Activated CD4-positive, alpha-beta memory T cell treated with anti-CD3 and anti-CD28 coated beads for 36 hours (primary cell): ENCODE measurements around the gene SMYD3. TPM values are rescaled to one million over a fixed set of nuclear protein-coding genes. Genes with fewer than 3 reads are reported as not detected.

Experiments used
- CTCF ChIA-PET: fragments of 350-600 bp; sonication (Branson Sonifier 250); formaldehyde crosslinking; loops from one replicate; lab custom pipeline; 2021; ENCODE audit warnings: antibody characterized with exemption, inconsistent platforms; lab: Charles Lee
- POLR2A ChIA-PET: fragments of 350-600 bp; sonication (Branson Sonifier 250); formaldehyde crosslinking; loops from one replicate; lab custom pipeline; 2021; ENCODE audit warnings: antibody characterized with exemption; lab: Charles Lee
- DNase-seq: peaks from one replicate; pipeline ENCODE4 v3.0.0-alpha.2; 2020
- H3K27ac Mint-ChIP-seq: one replicate; pipeline ENCODE4 v1.8.0; 2021; ENCODE audit warnings: mixed read lengths
- H3K27me3 Mint-ChIP-seq: one replicate; pipeline ENCODE4 v1.8.0; 2021; ENCODE audit warnings: mixed read lengths
- H3K36me3 Mint-ChIP-seq: one replicate; pipeline ENCODE4 v1.8.0; 2021; ENCODE audit warnings: mixed read lengths
- H3K4me1 Mint-ChIP-seq: one replicate; pipeline ENCODE4 v1.8.0; 2021; ENCODE audit warnings: low read depth, mixed read lengths
- H3K4me3 Mint-ChIP-seq: one replicate; pipeline ENCODE4 v1.8.0; 2021; ENCODE audit warnings: mild to moderate bottlenecking, mixed read lengths
- H3K9me3 Mint-ChIP-seq: one replicate; pipeline ENCODE4 v1.8.0; 2021; ENCODE audit warnings: mixed read lengths
- intact Hi-C: fragments of 100-400 bp; cut with micrococcal nuclease; formaldehyde crosslinking; loops from one replicate; pipeline ENCODE4 v1.15.1; 2023
- total RNA-seq, 2 experiments: library from RNA; stranded (reverse); gene quantifications; one replicate each; pipeline ENCODE4 v1.2.3, GENCODE V29; 2021

Gene SMYD3
- total RNA-seq, 2 experiments from 2014 or later: 16.6 to 20.2 TPM

DNA sequence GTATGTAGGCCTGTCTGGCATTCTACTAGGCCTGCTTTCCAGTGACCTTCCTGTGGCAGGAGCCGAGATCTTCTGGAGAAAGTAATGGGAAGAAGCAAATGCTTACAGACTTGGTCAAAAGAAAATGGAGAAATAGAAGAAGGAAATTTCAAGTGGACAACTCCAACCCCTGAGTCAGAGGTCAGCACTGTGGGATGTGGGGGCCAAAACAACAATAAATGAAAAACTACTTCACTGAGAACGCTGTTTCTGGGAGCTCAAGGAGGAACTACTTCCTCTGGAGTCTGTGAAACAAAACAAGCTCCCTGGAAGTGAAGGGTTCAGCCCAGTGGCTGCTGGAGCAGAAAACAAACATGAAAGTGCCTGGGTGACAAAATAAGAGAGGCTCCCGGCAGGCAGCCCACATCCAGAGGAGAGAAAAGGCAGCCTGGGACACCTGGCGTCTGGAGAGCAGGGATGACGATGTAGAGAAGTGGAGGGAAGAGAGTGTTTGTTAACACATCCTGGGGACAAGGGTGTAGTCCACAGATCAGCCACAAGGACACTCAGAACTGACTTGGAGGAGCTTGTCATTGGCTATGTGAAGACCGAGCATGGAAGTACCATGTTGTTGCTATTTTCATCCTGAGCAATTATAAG lies 355.2 kb downstream of the SMYD3 start:
- intact Hi-C loops: no loop called here
- DNase-seq: no peak
- Mint-ChIP-seq H3K27me3 (no peaks in the 10 kb centered on the region), H3K9me3 (peaks cover 7% of the 10 kb centered on the region), H3K27ac (no peak overlapping the region), H3K36me3 (peaks cover 16% of the 10 kb centered on the region), H3K4me1 (no peaks in the 10 kb centered on the region), H3K4me3 (no peak overlapping the region)
- ChIA-PET POLR2A (no interaction called here), CTCF (no interaction called here)

DNA sequence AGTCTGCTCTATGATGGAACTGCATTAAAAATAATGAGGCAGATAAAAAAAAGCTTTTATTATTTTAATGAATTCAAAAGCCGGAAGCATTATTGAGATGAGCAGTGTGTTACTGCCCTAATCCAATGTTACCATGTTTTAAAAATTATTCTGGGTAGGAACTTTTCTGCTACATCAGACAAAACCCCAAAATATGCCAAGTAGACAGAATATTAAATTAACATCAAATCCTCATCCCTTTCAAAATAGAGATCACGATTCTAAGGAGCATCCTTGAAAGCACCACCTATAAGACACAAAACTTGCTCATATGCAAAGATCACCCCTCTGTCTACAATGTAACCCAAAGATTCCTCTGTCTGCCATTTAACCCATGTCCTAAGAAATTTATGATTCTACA lies 357.5 kb downstream of the SMYD3 start:
- no peak for DNase-seq
- Mint-ChIP-seq H3K36me3 (peaks cover 16% of the 10 kb centered on the region), H3K4me3 (no peak overlapping the region), H3K4me1 (no peaks in the 10 kb centered on the region), H3K27ac (no peak overlapping the region), H3K9me3 (peaks cover 7% of the 10 kb centered on the region), H3K27me3 (no peaks in the 10 kb centered on the region)
- CTCF ChIA-PET: no interaction called here
- intact Hi-C loops: no loop called here
- POLR2A ChIA-PET: no interaction called here

DNA sequence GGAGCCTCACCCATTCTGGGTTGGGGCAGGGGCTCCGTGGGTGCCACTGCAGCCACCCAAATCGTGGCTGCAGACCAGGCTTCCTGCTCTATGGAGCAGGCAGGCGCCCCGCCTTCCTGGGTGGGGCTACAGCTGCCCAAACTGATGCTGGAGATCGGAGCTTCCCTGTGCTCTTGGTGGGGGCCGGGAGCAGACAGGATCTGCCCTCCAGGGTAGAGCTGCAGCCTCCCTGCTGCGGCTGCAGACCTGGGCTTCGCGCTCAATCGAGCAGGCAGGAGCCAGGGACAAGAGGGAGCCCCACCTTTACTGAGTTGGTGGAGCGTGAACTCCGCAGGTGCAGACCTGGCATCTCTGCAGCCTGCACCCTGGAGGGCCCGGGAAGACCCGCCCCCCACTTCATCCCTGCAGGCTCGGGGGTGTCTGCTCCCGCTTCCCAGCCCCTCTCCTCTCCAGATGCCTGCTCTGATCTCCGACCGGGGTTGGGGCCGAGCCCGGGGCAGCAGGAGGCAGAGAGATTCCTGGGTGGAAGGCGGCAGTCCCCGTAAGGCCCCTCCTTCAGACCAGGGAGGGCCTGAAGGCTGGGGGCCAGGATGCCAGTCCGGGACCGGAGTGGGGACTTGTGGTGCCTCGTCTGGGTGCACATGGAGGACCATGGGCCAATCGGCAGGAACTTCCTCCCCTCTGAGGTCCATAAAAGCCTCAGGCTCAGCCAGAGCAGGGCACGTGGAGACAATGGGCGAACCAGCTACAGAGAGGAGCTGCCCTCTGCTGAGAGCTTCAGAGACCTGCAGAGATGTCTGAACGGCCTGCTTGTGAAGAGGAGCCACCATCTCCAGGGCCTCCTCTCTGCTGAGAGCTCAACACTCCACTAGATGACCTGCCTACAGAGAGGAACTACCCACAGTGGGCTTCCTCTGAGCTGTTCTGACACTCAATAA lies 359.3 kb downstream of the SMYD3 start:
- H3K4me1 Mint-ChIP-seq: no peaks in the 10 kb centered on the region

DNA sequence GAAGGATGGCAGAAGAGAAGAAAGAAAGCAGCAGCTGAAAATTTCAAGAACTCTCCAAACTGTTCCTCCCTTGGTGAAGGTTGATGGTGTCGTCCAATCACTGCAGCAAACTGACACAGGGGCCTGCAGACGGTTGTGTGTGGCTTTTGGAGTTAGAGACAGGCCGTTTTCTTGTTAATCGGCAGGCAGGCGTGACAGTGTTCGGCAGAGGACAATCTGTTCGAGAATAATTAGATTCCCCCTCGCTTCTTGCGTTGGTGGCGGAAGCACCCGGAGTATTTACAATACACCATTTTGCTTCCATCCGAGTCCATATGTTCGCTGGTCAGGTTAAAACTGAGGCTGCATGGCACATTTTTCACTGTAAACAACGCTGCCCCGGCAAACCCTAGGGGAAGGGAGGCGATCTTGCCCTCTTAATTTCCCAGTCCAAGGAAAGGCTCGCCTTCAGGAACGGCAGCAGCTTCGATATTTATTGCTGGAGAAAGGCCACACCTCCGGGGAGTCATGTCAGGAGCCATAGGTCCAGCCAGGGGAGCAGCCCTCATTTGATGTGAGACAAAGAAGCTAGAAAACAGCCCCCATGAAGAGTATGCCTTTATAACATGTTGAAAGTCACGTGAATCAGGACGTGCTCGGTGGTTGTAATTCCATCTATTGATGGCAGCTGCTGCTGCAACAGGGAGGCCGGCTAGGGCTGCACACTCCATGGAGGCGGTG lies 360.1 kb downstream of the SMYD3 start:
- Mint-ChIP-seq H3K27ac (no peak overlapping the region), H3K4me1 (no peaks in the 10 kb centered on the region), H3K9me3 (peaks cover 7% of the 10 kb centered on the region), H3K27me3 (no peaks in the 10 kb centered on the region), H3K36me3 (peaks cover 16% of the 10 kb centered on the region), H3K4me3 (no peak overlapping the region)
- POLR2A ChIA-PET: no interaction called here
- DNase-seq: no peak
- CTCF ChIA-PET: no interaction called here
- intact Hi-C loops: no loop called here

More for the DNA sequence above, 359.3 kb downstream of the SMYD3 start:
- no peak overlapping the region for H3K27ac Mint-ChIP-seq
- peaks cover 16% of the 10 kb centered on the region for H3K36me3 Mint-ChIP-seq
- peaks cover 7% of the 10 kb centered on the region for H3K9me3 Mint-ChIP-seq
- intact Hi-C loops: no loop called here
- ChIA-PET POLR2A (no interaction called here), CTCF (no interaction called here)
- no peak for DNase-seq
- H3K4me3 Mint-ChIP-seq: no peak overlapping the region
- no peaks in the 10 kb centered on the region for H3K27me3 Mint-ChIP-seq

DNA sequence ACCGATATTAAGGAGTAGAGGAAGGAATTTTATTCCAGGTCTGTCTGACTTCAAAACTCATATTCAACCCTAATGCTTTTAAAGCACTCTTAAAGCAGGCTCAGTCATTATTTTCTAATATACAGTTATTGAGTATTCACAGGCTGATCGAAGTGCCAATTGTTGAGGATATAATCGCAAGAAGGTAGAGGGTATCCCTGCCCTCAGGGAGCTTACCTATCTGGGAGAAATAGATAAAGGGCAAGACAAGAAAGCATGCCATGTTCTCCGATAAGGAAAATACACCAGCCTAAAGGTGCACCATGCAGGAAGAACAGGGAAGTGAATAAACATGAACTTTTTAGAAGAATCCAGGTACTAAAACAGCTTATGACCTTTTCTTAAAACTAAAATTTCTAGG lies 361.2 kb downstream of the SMYD3 start:
- DNase-seq: no peak
- peaks cover 16% of the 10 kb centered on the region for H3K36me3 Mint-ChIP-seq
- H3K27ac Mint-ChIP-seq: no peak overlapping the region
- no peaks in the 10 kb centered on the region for H3K4me1 Mint-ChIP-seq
- no peaks in the 10 kb centered on the region for H3K27me3 Mint-ChIP-seq
- ChIA-PET CTCF (no interaction called here), POLR2A (no interaction called here)
- intact Hi-C loops: no loop called here
- H3K4me3 Mint-ChIP-seq: no peak overlapping the region
- peaks cover 7% of the 10 kb centered on the region for H3K9me3 Mint-ChIP-seq

DNA sequence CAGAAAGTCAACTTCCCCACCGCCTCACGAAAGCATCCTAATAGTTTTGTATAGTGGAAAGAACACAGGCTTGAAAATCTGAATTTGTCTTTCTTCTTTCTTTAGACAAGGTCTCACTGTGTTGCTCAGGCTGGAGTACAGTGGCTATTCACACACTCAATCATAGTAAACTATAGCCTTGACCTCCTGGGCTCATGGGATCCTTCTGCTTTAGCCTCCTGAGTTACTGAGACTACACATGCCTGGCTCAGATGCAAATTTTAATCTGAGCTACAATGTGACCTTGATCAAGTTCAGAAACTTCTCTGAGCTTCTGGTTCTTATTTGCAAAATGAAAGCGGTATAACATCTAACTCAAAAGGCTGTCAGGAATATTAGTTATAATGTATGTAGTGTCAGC lies 362.1 kb downstream of the SMYD3 start:
- intact Hi-C loops: no loop called here
- CTCF ChIA-PET: interaction anchor here (1.0 kb wide), 1 partner anchor 9 kb away, joined by 3 read pairs; no protein-coding TSS in a partner anchor
- H3K9me3 Mint-ChIP-seq: peaks cover 7% of the 10 kb centered on the region
- H3K4me1 Mint-ChIP-seq: peaks cover 4% of the 10 kb centered on the region
- H3K4me3 Mint-ChIP-seq: no peak overlapping the region
- POLR2A ChIA-PET: no interaction called here
- H3K27me3 Mint-ChIP-seq: no peaks in the 10 kb centered on the region
- H3K36me3 Mint-ChIP-seq: peaks cover 13% of the 10 kb centered on the region
- no peak overlapping the region for H3K27ac Mint-ChIP-seq
- no peak for DNase-seq

DNA sequence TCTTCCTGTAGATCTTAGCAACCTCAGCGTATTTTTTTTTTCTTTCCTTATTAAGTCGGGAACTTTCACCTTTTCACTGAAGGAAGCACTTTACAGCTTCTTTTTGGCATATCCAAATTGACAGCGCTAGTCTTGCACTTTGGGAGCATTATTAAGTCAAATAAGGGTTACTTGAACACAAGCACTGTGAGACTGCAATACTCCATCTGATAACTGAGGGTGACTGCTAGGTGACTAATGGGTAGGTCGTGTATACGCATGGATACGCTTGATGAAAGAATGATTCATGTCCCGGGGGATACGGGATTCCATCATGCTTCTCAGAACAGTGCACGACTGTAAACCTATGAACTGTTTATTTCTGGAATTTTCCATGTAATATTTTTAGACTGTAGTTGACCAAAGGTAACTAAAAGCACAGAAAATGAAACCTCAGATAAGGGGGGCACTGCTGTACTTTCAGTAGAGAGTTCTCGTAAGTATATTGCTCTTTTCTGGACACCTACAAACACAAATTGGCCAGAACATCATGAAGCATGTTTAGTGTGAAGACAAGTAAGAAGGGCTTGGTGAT lies 364.7 kb downstream of the SMYD3 start:
- no peaks in the 10 kb centered on the region for H3K9me3 Mint-ChIP-seq
- peaks cover 8% of the 10 kb centered on the region for H3K4me1 Mint-ChIP-seq
- H3K27ac Mint-ChIP-seq: no peak overlapping the region
- DNase-seq: no peak
- intact Hi-C loops: no loop called here
- peaks cover 3% of the 10 kb centered on the region for H3K36me3 Mint-ChIP-seq
- ChIA-PET POLR2A (interaction anchor here (0.6 kb wide), 1 partner anchor 19 kb away, joined by 3 read pairs; no protein-coding TSS in a partner anchor), CTCF (no interaction called here)
- no peak overlapping the region for H3K4me3 Mint-ChIP-seq
- no peaks in the 10 kb centered on the region for H3K27me3 Mint-ChIP-seq

DNA sequence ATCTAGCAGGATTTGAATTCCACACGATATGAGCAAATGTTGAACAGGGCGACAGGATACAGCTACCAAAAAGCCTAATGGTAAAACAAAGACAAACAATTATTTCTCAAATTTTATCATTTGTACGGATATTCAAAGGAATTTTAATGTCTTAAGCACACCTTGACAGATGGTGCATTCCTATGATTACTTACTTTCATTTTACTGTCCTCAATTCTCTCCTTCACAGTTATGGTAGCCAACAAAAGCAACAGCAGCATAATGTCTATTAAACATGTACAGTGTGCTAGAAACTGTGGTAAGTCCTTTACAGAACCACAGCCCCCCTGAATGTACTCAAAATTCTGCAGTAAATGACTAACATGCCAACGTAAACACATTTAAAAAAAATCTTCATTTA lies 365.8 kb downstream of the SMYD3 start:
- no peak overlapping the region for H3K27ac Mint-ChIP-seq
- H3K4me1 Mint-ChIP-seq: peaks cover 8% of the 10 kb centered on the region
- peaks cover 2% of the 10 kb centered on the region for H3K36me3 Mint-ChIP-seq
- DNase-seq: no peak
- H3K9me3 Mint-ChIP-seq: no peaks in the 10 kb centered on the region
- intact Hi-C loops: no loop called here
- no peaks in the 10 kb centered on the region for H3K27me3 Mint-ChIP-seq
- ChIA-PET CTCF (no interaction called here), POLR2A (no interaction called here)
- no peak overlapping the region for H3K4me3 Mint-ChIP-seq

DNA sequence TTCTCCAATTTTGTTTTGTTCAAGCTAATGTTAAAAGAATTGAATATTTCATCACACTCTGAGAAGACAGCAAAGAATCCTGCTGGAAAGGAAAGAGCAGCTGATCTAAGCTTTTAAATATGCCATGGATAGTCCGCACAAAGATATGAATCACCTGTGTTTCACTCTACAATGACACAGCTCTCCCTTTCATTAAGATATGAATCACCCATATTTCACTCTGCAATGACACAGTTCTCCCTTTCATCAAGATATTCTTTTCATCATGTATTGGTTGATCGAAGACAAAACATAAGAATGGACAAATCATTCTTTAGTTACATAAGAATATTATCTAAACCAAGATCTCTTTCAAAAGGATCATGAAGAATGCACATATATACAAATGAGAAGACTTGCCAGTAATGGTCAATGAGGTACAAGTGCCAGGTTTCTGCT lies 367.3 kb downstream of the SMYD3 start:
- H3K36me3 Mint-ChIP-seq: peaks cover 2% of the 10 kb centered on the region
- no peaks in the 10 kb centered on the region for H3K9me3 Mint-ChIP-seq
- H3K27ac Mint-ChIP-seq: no peak overlapping the region
- peaks cover 8% of the 10 kb centered on the region for H3K4me1 Mint-ChIP-seq
- H3K27me3 Mint-ChIP-seq: no peaks in the 10 kb centered on the region
- intact Hi-C loops: no loop called here
- H3K4me3 Mint-ChIP-seq: no peak overlapping the region
- ChIA-PET CTCF (interaction anchor here (0.5 kb wide), 1 partner anchor 16 kb away, joined by 3 read pairs; no protein-coding TSS in a partner anchor), POLR2A (no interaction called here)
- DNase-seq: no peak

DNA sequence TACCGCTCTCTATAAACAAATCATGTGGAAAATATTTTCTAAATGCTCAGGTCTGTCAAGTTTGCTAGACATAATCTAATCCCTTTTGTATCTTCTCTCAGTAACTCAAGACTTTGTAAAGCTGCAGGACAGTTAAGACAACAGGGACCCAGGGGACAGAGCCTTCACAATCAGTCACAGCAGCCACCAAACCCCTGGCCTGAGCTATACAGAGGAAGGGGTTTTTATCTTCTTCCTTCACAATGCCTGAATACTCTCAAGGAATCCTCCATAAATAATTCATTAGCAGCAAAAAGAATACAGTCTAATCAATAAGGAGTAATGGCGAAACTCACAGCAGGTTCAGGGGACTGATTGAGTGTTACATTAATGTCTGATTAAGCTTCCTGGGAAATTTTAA lies 368.3 kb downstream of the SMYD3 start:
- POLR2A ChIA-PET: no interaction called here
- Mint-ChIP-seq H3K36me3 (peaks cover 2% of the 10 kb centered on the region), H3K9me3 (no peaks in the 10 kb centered on the region), H3K27me3 (no peaks in the 10 kb centered on the region), H3K4me3 (no peak overlapping the region), H3K27ac (no peak overlapping the region), H3K4me1 (peaks cover 8% of the 10 kb centered on the region)
- intact Hi-C loops: no loop called here
- no peak for DNase-seq
- CTCF ChIA-PET: no interaction called here

DNA sequence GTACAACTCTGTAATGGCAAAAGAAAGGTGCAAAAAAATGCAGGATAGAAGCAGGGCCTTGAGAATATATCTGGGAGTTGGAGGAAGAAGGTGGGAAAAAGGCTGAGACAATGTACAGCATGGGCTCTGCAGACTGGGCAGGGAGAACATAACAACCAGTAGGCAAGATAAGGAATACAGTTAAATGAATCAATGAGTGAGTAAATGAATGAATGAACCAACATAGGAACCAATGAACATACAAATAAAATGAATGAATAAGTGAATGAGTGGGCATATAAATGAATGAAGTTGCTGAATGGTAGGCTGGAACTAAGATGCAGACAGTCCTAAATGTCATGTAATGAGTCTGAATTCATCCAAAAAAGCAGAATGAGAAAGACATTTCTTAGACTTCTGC lies 370.6 kb downstream of the SMYD3 start:
- intact Hi-C loops: no loop called here
- no peak overlapping the region for H3K4me3 Mint-ChIP-seq
- H3K9me3 Mint-ChIP-seq: no peaks in the 10 kb centered on the region
- no peak for DNase-seq
- ChIA-PET POLR2A (no interaction called here), CTCF (no interaction called here)
- peaks cover 2% of the 10 kb centered on the region for H3K36me3 Mint-ChIP-seq
- H3K4me1 Mint-ChIP-seq: peaks cover 8% of the 10 kb centered on the region
- no peak overlapping the region for H3K27ac Mint-ChIP-seq
- H3K27me3 Mint-ChIP-seq: no peaks in the 10 kb centered on the region

DNA sequence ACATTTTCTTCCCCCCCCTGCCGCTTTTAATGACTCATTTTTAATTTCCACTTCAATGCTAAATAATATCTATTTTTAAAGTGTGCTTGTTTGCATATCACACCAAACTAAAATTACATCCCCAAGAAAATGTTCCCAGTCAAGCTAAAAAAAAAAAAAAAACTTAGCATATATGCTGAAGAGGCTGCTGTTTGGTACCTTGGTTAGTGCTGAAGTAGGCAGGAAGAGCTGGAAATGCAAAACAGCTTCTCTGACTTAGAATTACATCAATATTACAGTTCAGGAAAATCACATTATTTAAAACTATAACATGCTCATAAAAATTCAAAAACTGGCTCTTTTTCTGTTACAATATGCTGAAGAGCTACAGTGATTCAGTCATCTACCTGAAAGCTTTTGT lies 372.3 kb downstream of the SMYD3 start:
- Mint-ChIP-seq H3K9me3 (no peaks in the 10 kb centered on the region), H3K4me3 (no peak overlapping the region), H3K27ac (no peak overlapping the region), H3K36me3 (no peaks in the 10 kb centered on the region), H3K27me3 (no peaks in the 10 kb centered on the region), H3K4me1 (peaks cover 3% of the 10 kb centered on the region)
- intact Hi-C loops: no loop called here
- ChIA-PET CTCF (interaction anchor here (1.1 kb wide), 1 partner anchor 175 kb away, joined by 3 read pairs; no protein-coding TSS in a partner anchor), POLR2A (no interaction called here)
- DNase-seq: no peak
